ENCODE measurements around the gene NEGR1. TPM values are rescaled to one million over a fixed set of nuclear protein-coding genes. Genes with fewer than 3 reads are reported as not detected.

Gene NEGR1
- total RNA-seq, 1 experiment from 2014 or later: 8.2 TPM

GRCh38 chr1:72119491-72119890, 162.8 kb downstream of the NEGR1 start:
- no peak for DNase-seq (ENCODE audit: low read depth)

- DNase-seq (ENCODE audit: low read depth): no peak
These were observed 164.7 kb downstream of the NEGR1 start for GRCh38 chr1:72117621-72118020.

GRCh38 chr1:72115290-72115689, 167.0 kb downstream of the NEGR1 start:
- DNase-seq (ENCODE audit: low read depth): no peak

GRCh38 chr1:72111662-72112061, 170.7 kb downstream of the NEGR1 start:
- DNase-seq (ENCODE audit: low read depth): no peak

- DNase-seq (ENCODE audit: low read depth): no peak
These were observed 172.4 kb downstream of the NEGR1 start for GRCh38 chr1:72109916-72110315.

- no peak for DNase-seq (ENCODE audit: low read depth)
These were observed 177.1 kb downstream of the NEGR1 start for GRCh38 chr1:72105201-72105600.

- DNase-seq (ENCODE audit: low read depth): no peak
These were observed 180.3 kb downstream of the NEGR1 start for GRCh38 chr1:72101840-72102632.

- DNase-seq (ENCODE audit: low read depth): no peak
These were observed 181.6 kb downstream of the NEGR1 start for GRCh38 chr1:72100771-72101170.

- DNase-seq (ENCODE audit: low read depth): no peak
These were observed 184.3 kb downstream of the NEGR1 start for GRCh38 chr1:72097851-72098570.

- no peak for DNase-seq (ENCODE audit: low read depth)
These were observed 188.1 kb downstream of the NEGR1 start for GRCh38 chr1:72094209-72094608.

- no peak for DNase-seq (ENCODE audit: low read depth)
These were observed 195.9 kb downstream of the NEGR1 start for GRCh38 chr1:72086394-72086793.

- DNase-seq (ENCODE audit: low read depth): no peak
These were observed 206.9 kb downstream of the NEGR1 start for GRCh38 chr1:72075425-72075824.

- no peak for DNase-seq (ENCODE audit: low read depth)
These were observed 215.9 kb downstream of the NEGR1 start for GRCh38 chr1:72066431-72066830.

- no peak for DNase-seq (ENCODE audit: low read depth)
These were observed 217.9 kb downstream of the NEGR1 start for GRCh38 chr1:72064196-72065075.

GRCh38 chr1:72063364-72064044, 218.8 kb downstream of the NEGR1 start:
- no peak for DNase-seq (ENCODE audit: low read depth)

GRCh38 chr1:72062584-72062983, 219.8 kb downstream of the NEGR1 start:
- DNase-seq (ENCODE audit: low read depth): no peak

GRCh38 chr1:72060466-72061245, 221.7 kb downstream of the NEGR1 start:
- no peak for DNase-seq (ENCODE audit: low read depth)

GRCh38 chr1:72056516-72056915, 225.8 kb downstream of the NEGR1 start:
- no peak for DNase-seq (ENCODE audit: low read depth)

- DNase-seq (ENCODE audit: low read depth): no peak
These were observed 230.8 kb downstream of the NEGR1 start for GRCh38 chr1:72051538-72051937.

GRCh38 chr1:72050551-72050950, 231.8 kb downstream of the NEGR1 start:
- DNase-seq (ENCODE audit: low read depth): no peak

Measured in RPMI7951 (cell line).